ENCODE results near the gene TFDP3. TPM values are rescaled to one million over a fixed set of nuclear protein-coding genes. Genes with fewer than 3 reads are reported as not detected.

TFDP3 gene
- total and polyA plus RNA-seq, 8 donors: not detected

GRCh38 chrX:133179500-133179899 lies 38.7 kb downstream of the TFDP3 start:
- H3K27ac ChIP-seq: no peak overlapping the region
- ATAC-seq: no peak
- H3K4me1 ChIP-seq: no peaks in the 10 kb centered on the region
- H3K4me3 ChIP-seq: no peak overlapping the region
- intact Hi-C loops (cut with DNase I): no loop called here
- no peak for DNase-seq
- H3K27me3 ChIP-seq: no peaks in the 10 kb centered on the region
- H3K36me3 ChIP-seq: no peaks in the 10 kb centered on the region
- TF ChIP-seq, protein P1, sequence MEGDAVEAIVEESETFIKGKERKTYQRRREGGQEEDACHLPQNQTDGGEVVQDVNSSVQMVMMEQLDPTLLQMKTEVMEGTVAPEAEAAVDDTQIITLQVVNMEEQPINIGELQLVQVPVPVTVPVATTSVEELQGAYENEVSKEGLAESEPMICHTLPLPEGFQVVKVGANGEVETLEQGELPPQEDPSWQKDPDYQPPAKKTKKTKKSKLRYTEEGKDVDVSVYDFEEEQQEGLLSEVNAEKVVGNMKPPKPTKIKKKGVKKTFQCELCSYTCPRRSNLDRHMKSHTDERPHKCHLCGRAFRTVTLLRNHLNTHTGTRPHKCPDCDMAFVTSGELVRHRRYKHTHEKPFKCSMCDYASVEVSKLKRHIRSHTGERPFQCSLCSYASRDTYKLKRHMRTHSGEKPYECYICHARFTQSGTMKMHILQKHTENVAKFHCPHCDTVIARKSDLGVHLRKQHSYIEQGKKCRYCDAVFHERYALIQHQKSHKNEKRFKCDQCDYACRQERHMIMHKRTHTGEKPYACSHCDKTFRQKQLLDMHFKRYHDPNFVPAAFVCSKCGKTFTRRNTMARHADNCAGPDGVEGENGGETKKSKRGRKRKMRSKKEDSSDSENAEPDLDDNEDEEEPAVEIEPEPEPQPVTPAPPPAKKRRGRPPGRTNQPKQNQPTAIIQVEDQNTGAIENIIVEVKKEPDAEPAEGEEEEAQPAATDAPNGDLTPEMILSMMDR (IDR thresholded peaks at IDR 0.05): no peak
- H3K9me3 ChIP-seq: no peaks in the 10 kb centered on the region

DNA sequence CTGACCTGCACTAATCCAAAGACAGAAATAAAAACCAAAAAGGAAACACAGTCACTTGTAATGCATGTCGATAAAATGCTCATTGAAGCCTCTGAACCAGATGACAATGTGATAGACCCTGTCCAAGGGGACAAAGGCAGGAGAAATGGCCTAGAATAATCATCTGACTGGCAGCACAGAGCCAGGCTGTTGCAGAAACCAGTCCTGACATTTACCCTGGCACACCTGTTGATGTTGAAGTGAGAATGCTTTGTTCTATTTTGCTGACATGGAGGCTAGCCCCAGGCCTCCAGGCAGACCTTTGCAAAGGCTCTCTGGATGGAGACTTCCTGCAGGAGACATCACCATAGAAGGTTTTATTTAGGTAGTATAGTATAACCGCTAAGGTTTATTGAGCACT lies 41.0 kb downstream of the TFDP3 start:
- Histone ChIP-seq H3K36me3 (no peaks in the 10 kb centered on the region), H3K4me3 (no peak overlapping the region), H3K27me3 (no peaks in the 10 kb centered on the region), H3K9me3 (no peaks in the 10 kb centered on the region), H3K27ac (no peak overlapping the region), H3K4me1 (no peaks in the 10 kb centered on the region)
- DNase-seq (no peak), ATAC-seq (no peak)
- TF ChIP-seq, protein P1 (IDR thresholded peaks at IDR 0.05): no peak
- intact Hi-C loops (cut with DNase I): no loop called here

GRCh38 chrX:133175605-133176004 lies 42.5 kb downstream of the TFDP3 start:
- Histone ChIP-seq H3K36me3 (no peaks in the 10 kb centered on the region), H3K9me3 (no peaks in the 10 kb centered on the region), H3K4me3 (no peak overlapping the region), H3K27ac (no peak overlapping the region), H3K4me1 (no peaks in the 10 kb centered on the region), H3K27me3 (no peaks in the 10 kb centered on the region)
- intact Hi-C loops (cut with DNase I): no loop called here
- DNase-seq (no peak), ATAC-seq (peak; percentile 57)
- TF ChIP-seq, protein P1 (IDR thresholded peaks at IDR 0.05): no peak

- no peaks in the 10 kb centered on the region for H3K36me3 ChIP-seq
- no peaks in the 10 kb centered on the region for H3K9me3 ChIP-seq
- H3K27ac ChIP-seq: no peak overlapping the region
- H3K27me3 ChIP-seq: no peaks in the 10 kb centered on the region
- TF ChIP-seq, protein P1 (IDR thresholded peaks at IDR 0.05): no peak
- intact Hi-C loops (cut with DNase I): no loop called here
- H3K4me1 ChIP-seq: no peaks in the 10 kb centered on the region
- DNase-seq (no peak), ATAC-seq (no peak)
- H3K4me3 ChIP-seq: no peak overlapping the region
These were observed 43.0 kb downstream of the TFDP3 start for GRCh38 chrX:133175162-133175561.

GRCh38 chrX:133171962-133172708 lies 46.0 kb downstream of the TFDP3 start:
- intact Hi-C loops (cut with DNase I): no loop called here
- TF ChIP-seq, protein P1 (IDR thresholded peaks at IDR 0.05): peak; percentile 12 to 30
- Histone ChIP-seq H3K4me3 (no peak overlapping the region), H3K4me1 (no peaks in the 10 kb centered on the region), H3K27me3 (no peaks in the 10 kb centered on the region), H3K36me3 (no peaks in the 10 kb centered on the region), H3K27ac (no peak overlapping the region), H3K9me3 (no peaks in the 10 kb centered on the region)
- ATAC-seq (peak; percentile 82), DNase-seq (peak in 2 of 4 donors; percentile 7 to 36)

Other genes with a start within 250 kb of the TFDP3 start
- gene USP26, start 121.2 kb downstream of the TFDP3 start, total RNA-seq: not detected
- gene USP26, start 121.2 kb downstream of the TFDP3 start, polyA plus RNA-seq (ENCODE audit: insufficient read length in 6 of 6): under 1 TPM in 2 of 6 donors, not detected in 4; 0.04 to 0.06 TPM
- gene GPC4, start 197.1 kb upstream of the TFDP3 start, total RNA-seq: 10 to 100 TPM; 34.4 to 59.9 TPM
- 10 to 100 TPM; 43.9 to 66.8 (median 56.6) TPM for gene GPC4, start 197.1 kb upstream of the TFDP3 start, polyA plus RNA-seq (ENCODE audit: insufficient read length in 6 of 6)

All from left lung (tissue), 10 donors.